SH-SY5Y (cell line): ENCODE measurements around the gene XIAP.

Experiments used
- GATA2 ChIP-seq: IDR thresholded peaks from 2 replicates; pipeline ENCODE4 v1.6.1; 2011; ENCODE audit warnings: mild to moderate bottlenecking, low read depth, low read length
- GATA3 ChIP-seq: IDR thresholded peaks from 2 replicates; pipeline ENCODE4 v1.6.1; 2011; ENCODE audit warnings: low read depth, mild to moderate bottlenecking, low read length, moderate library complexity

DNA sequence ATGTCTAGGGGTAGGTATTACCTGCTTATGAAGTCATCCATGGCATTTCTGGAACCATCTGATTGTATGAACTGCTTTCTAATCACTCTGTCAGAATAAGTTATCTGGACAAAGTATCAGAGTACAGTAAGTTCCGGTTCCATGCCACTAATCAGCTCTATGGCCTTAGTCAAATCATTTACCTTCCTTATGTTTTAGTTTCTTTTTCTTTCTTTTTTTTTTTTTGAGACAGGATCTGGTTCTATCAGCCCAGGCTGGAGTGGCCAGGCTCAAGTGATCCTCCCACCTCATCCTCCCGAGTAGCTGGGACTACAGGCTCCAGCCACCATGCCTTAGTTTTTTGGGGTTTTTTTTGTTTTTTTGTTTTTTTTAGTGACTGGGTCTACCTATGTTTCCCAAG lies 11.5 kb downstream of the XIAP start:
- no peak for TF ChIP-seq GATA3
- no peak for TF ChIP-seq GATA2
